ENCODE data around the gene SERP2. TPM values are rescaled to one million over a fixed set of nuclear protein-coding genes. Genes with fewer than 3 reads are reported as not detected.

Gene SERP2
- total and polyA plus RNA-seq, 2 donors (not counting 3 experiments of a cell fraction or from before 2014, with no cell fraction given), result 0.30 TPM; not detected in 1

GRCh38 chr13:44354884-44355283 lies 18.7 kb upstream of the SERP2 start:
- ChIA-PET CTCF (interaction anchor here (1.4 kb wide), 1 partner anchor 10 kb away, joined by 8 read pairs; no protein-coding TSS in a partner anchor), POLR2A (no interaction called here)
- no peak overlapping the region for H3K27ac ChIP-seq (ENCODE audit: insufficient read depth, low read depth, low read length)
- intact Hi-C loops (cut with micrococcal nuclease) (no loop called here), dilution Hi-C loops (cut with MboI; ENCODE audit: extremely low pct_ligation_motif_present, low sequenced_read_pairs) (no loop called here)
- H3K79me2 ChIP-seq (ENCODE audit: control insufficient read depth, insufficient read depth, low read length), result no peaks in the 10 kb centered on the region
- no peak overlapping the region for H3K9ac ChIP-seq (replicated peaks; ENCODE audit: extremely low read depth, insufficient read depth, low read length)
- peak overlapping the region; percentile 32 for H2AFZ ChIP-seq (ENCODE audit: low read depth, low read length)
- H3K9me1 ChIP-seq (replicated peaks; ENCODE audit: control insufficient read depth, extremely low read depth, insufficient read depth, low read length), result no peaks in the 10 kb centered on the region
- TF ChIP-seq, protein P1, sequence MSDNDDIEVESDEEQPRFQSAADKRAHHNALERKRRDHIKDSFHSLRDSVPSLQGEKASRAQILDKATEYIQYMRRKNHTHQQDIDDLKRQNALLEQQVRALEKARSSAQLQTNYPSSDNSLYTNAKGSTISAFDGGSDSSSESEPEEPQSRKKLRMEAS (IDR thresholded peaks at IDR 0.05; ENCODE audit: insufficient read depth, insufficient read length), result no peak
- no peak for TF ChIP-seq MYC (IDR thresholded peaks at IDR 0.05; ENCODE audit: low read depth, low read length)
- no peak for TF ChIP-seq JUN (IDR thresholded peaks at IDR 0.05; ENCODE audit: borderline replicate concordance, insufficient read depth, insufficient read length, low read depth)
- TF ChIP-seq, protein P2, sequence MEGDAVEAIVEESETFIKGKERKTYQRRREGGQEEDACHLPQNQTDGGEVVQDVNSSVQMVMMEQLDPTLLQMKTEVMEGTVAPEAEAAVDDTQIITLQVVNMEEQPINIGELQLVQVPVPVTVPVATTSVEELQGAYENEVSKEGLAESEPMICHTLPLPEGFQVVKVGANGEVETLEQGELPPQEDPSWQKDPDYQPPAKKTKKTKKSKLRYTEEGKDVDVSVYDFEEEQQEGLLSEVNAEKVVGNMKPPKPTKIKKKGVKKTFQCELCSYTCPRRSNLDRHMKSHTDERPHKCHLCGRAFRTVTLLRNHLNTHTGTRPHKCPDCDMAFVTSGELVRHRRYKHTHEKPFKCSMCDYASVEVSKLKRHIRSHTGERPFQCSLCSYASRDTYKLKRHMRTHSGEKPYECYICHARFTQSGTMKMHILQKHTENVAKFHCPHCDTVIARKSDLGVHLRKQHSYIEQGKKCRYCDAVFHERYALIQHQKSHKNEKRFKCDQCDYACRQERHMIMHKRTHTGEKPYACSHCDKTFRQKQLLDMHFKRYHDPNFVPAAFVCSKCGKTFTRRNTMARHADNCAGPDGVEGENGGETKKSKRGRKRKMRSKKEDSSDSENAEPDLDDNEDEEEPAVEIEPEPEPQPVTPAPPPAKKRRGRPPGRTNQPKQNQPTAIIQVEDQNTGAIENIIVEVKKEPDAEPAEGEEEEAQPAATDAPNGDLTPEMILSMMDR (IDR thresholded peaks at IDR 0.05; ENCODE audit: extremely low read depth in 1 of 2, insufficient read depth in 1 of 2, low read depth in 1 of 2, low read length in 2 of 2), result no peak
- H3K4me3 ChIP-seq (replicated peaks in 1 of 3; ENCODE audit: insufficient read depth in 1 of 3, low read depth in 1 of 3, low read length in 3 of 3), result no peak overlapping the region
- H4K20me1 ChIP-seq (replicated peaks; ENCODE audit: control insufficient read depth, extremely low read depth, insufficient read depth, low read length), result no peaks in the 10 kb centered on the region
- H3K9me3 ChIP-seq (replicated peaks; ENCODE audit: control insufficient read depth, insufficient read depth, low read length), result no peaks in the 10 kb centered on the region
- H3K4me2 ChIP-seq (ENCODE audit: insufficient read depth, low read length), result no peak overlapping the region
- H3K27me3 ChIP-seq (ENCODE audit: control insufficient read depth in 2 of 2, insufficient read depth in 2 of 2, low read length in 2 of 2), result no peaks in the 10 kb centered on the region
- no peaks in the 10 kb centered on the region for H3K36me3 ChIP-seq (ENCODE audit: control insufficient read depth in 2 of 2, extremely low read depth in 1 of 2, insufficient read depth in 2 of 2, low read length in 2 of 2)
- FAIRE-seq (no peak), DNase-seq (ENCODE audit: low read depth, low spot score) (peak; percentile 70)
- BruUV-seq (replicated peaks), result no TSS peak
- no peaks in the 10 kb centered on the region for H3K4me1 ChIP-seq (ENCODE audit: control insufficient read depth, extremely low read depth, insufficient read depth, low read length)

DNA sequence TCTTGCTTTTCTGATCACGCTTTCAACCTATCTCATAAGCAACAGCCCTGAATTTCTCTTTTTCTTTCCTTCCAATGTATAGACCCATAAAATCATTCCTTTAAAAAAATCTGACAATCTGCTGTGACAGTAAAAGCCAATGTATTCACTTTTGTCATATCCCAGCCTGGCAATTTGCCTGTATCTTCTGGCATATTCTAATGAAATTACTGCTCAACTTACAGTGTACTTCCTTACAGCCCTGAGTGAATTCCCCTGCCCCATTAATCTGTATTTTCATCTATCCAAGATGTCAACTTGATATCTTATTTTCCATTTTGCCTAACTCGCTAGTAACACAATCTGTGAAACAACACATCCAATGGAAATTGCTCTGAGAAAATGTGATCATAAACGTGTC lies 18.0 kb upstream of the SERP2 start:
- DNase-seq (ENCODE audit: low read depth, low spot score) (peak; percentile 18), FAIRE-seq (no peak)
- no peak overlapping the region for H3K27ac ChIP-seq (ENCODE audit: insufficient read depth, low read depth, low read length)
- no peaks in the 10 kb centered on the region for H3K9me1 ChIP-seq (replicated peaks; ENCODE audit: control insufficient read depth, extremely low read depth, insufficient read depth, low read length)
- intact Hi-C loops (cut with micrococcal nuclease), result no loop called here
- H3K4me1 ChIP-seq (ENCODE audit: control insufficient read depth, extremely low read depth, insufficient read depth, low read length), result peaks cover 4% of the 10 kb centered on the region
- H3K36me3 ChIP-seq (ENCODE audit: control insufficient read depth in 2 of 2, extremely low read depth in 1 of 2, insufficient read depth in 2 of 2, low read length in 2 of 2), result no peaks in the 10 kb centered on the region
- no peaks in the 10 kb centered on the region for H3K9me3 ChIP-seq (replicated peaks; ENCODE audit: control insufficient read depth, insufficient read depth, low read length)
- no peak overlapping the region for H3K4me2 ChIP-seq (ENCODE audit: insufficient read depth, low read length)
- no peaks in the 10 kb centered on the region for H3K79me2 ChIP-seq (ENCODE audit: control insufficient read depth, insufficient read depth, low read length)
- H3K4me3 ChIP-seq (replicated peaks in 1 of 3; ENCODE audit: insufficient read depth in 1 of 3, low read depth in 1 of 3, low read length in 3 of 3), result no peak overlapping the region
- ChIA-PET CTCF (interaction anchor here (1.4 kb wide), 1 partner anchor 9 kb away, joined by 8 read pairs; no protein-coding TSS in a partner anchor), POLR2A (no interaction called here)
- H4K20me1 ChIP-seq (replicated peaks; ENCODE audit: control insufficient read depth, extremely low read depth, insufficient read depth, low read length), result no peaks in the 10 kb centered on the region
- dilution Hi-C loops (cut with MboI; ENCODE audit: extremely low pct_ligation_motif_present, low sequenced_read_pairs), result no loop called here
- H2AFZ ChIP-seq (ENCODE audit: low read depth, low read length), result no peak overlapping the region
- no peak overlapping the region for H3K9ac ChIP-seq (replicated peaks; ENCODE audit: extremely low read depth, insufficient read depth, low read length)
- TF ChIP-seq GATA2 (IDR thresholded peaks at IDR 0.05; ENCODE audit: insufficient read depth, insufficient read length, low read depth, low read length) (no peak), JUN (IDR thresholded peaks at IDR 0.05; ENCODE audit: borderline replicate concordance, insufficient read depth, insufficient read length, low read depth) (no peak), FOS (IDR thresholded peaks at IDR 0.05; ENCODE audit: borderline replicate concordance, insufficient read depth, low read length) (no peak), POLR2AphosphoS5 (IDR thresholded peaks at IDR 0.05; ENCODE audit: insufficient read depth, low read depth, low read length) (no peak), EZH2 (IDR thresholded peaks at IDR 0.05; ENCODE audit: borderline replicate concordance, low read depth, low read length, severe bottlenecking) (no peak), MYC (IDR thresholded peaks at IDR 0.05; ENCODE audit: low read depth, low read length) (no peak), POLR2A (IDR thresholded peaks at IDR 0.05; ENCODE audit: low read depth, low read length) (no peak)
- TF ChIP-seq, protein P2 (IDR thresholded peaks at IDR 0.05; ENCODE audit: extremely low read depth in 1 of 2, insufficient read depth in 1 of 2, low read depth in 1 of 2, low read length in 2 of 2), result no peak
- TF ChIP-seq, protein P1 (IDR thresholded peaks at IDR 0.05; ENCODE audit: insufficient read depth, insufficient read length), result no peak
- no peaks in the 10 kb centered on the region for H3K27me3 ChIP-seq (ENCODE audit: control insufficient read depth in 2 of 2, insufficient read depth in 2 of 2, low read length in 2 of 2)
- no TSS peak for BruUV-seq (replicated peaks)

Measured in endothelial cell of umbilical vein (primary cell).